Activated CD4-positive, alpha-beta T cell treated with anti-CD3 and anti-CD28 coated beads for 24 hours (primary cell): Measurements from ENCODE around the gene CNN3.

Experiments
- DNase-seq, 2 donors: peaks; one replicate each; pipeline ENCODE4 v3.0.0-alpha.2; 2020; ENCODE audit warnings: low read depth in 2 of 2

CNN3 gene

GRCh38 chr1:94926915-94927404 is at the start of gene CNN3:
Gene CNN3 (minus strand): TSS chr1:94927110. CDS start chr1:94926894, 216 bp downstream.
- peak; percentile 35 to 51 for DNase-seq

GRCh38 chr1:94974824-94975223 is 47.9 kb upstream of the CNN3 start:
- no peak for DNase-seq

- DNase-seq: no peak
These were observed 47.3 kb upstream of the CNN3 start for GRCh38 chr1:94974241-94974640.

- DNase-seq: no peak
These were observed 46.5 kb upstream of the CNN3 start for GRCh38 chr1:94973309-94973922.

DNA sequence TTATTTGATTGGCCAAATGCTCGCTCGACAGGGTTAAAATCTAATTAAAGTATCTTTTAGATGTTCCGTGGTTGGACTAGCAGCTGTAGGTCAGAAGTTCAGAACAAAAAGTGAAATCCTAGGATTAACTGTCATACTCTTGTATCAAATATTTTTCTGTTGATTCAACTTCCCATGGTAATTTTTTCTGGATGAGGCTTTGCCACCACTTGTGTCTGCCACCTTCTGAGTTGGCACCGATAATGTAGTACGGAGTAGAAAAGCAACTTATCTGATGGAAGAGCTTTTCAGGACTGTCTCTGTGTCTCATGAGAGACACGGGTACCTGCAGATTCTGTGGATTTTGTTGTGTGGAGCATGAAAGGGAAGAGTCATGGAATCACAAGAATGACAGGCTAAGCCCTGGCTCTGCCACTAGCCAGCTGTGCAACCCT is 44.6 kb upstream of the CNN3 start:
- DNase-seq: no peak

DNA sequence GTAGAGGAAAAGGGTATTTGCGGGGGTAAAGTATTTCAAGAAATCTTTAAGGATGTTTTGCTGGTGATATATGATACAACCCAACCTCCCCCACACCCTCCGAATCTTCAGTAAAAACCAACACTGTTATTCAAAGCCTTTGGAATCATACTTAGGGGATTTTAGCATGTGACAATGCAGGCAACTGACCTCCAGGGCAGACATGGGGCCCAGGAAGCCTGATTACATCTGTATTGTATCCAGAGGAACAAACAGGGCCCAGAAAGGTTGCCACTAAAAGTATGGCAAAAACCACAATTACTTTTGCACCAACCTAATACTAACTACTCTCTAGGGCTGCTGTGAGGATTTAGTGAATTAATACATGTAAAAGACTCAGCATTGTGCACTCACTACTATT is 43.9 kb upstream of the CNN3 start:
- DNase-seq: no peak

- no peak for DNase-seq
These were observed 42.2 kb upstream of the CNN3 start for GRCh38 chr1:94969137-94969536.

DNA sequence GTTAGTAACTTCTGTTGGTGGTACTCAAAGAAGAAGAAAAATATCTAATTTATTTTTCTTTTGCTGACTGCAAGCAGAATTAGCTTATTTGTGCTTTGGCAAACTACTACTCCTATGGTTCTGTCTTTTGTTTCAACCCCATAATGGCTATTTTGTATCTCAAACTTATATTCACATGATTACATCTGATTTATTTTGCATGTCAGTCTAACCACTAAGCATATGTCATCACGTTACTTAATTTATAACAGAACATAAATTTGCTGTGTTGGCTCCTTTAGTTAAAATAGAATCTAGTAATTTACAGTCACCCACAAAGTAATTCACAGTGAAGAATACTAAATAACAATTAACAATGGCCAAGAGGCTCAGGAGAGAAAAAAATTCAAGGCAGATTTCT is 39.1 kb upstream of the CNN3 start:
- DNase-seq: no peak

GRCh38 chr1:94963864-94964263 is 37.0 kb upstream of the CNN3 start:
- no peak for DNase-seq

GRCh38 chr1:94962409-94963265 is 35.7 kb upstream of the CNN3 start:
- DNase-seq: no peak

DNA sequence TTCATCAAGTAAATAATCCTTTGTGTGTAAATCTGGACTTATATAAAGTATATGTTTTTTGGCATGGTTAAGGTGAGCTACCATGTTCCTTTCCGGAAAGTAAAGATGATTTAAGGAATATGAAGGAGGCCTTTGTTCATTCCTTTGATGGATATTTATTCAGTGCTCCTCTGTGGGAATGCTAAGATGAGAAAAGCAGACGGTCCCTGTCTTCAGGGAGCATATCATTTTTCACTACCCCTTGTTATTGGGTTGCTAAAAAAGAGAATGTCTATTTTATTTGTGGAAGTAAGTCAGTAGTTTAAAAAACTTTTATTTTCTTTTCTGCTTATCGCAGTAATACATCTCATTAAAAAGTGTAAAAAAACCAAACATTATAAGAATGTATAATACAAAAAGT is 35.1 kb upstream of the CNN3 start:
- no peak for DNase-seq

DNA sequence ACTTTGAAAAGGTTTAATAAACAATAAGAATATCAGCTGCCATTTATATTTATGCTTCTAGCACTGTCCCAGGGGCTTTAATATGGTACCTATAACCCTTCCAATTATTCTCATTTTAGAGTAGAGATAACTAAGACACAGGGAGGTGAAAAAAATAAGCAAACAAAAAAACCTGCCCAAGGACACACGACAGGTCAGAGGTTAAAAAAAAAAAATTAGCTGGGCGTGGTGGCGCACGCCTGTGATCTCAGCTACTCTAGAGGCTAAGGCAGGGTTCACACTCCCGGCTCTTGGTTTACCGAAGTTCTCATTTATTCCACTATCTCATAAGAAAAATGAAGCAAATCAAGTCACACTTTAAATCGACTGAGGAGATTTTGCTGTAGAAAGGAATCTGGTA is 34.7 kb upstream of the CNN3 start:
- no peak for DNase-seq

- DNase-seq: no peak
These were observed 31.2 kb upstream of the CNN3 start for GRCh38 chr1:94958081-94958480.

DNA sequence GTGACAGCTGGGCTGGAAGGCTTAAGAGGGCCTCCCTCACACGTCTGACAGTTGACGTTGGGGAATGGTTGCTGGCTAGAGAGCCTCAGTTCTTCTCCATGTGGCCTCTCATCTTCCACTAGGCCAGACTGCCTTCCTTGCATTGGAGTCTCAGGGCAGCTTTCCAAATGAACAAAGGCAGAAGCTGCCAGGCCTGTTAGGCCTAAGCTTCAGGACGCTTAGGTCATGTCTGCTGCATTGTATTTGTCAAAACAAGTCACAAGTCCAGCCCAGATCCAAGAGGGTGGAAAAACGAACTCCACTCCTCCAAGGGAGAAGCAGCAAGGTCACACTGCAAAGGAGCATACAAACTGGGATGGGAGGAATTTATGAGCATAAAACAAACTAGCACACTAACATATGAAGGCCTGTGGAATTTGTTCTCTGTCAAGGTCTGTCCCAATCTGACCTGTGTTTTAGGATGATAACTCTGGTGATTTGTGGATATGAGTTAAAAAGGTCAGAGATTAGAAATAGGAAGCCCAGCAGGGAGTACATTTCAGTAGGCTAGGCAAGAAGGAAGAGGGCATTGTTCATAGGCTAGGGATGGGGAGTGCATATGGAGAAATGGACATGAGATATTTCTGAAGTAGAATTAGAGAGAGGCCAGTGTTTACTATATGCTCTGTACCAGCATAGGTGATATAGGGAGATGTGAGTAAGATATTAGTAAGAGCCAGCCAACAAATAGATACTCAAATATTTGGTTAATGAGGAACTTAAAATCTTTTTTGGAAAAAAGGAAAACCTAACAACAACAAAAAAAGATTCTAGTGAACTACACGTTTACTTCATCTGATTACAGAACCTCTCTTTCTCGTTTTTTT is 29.1 kb upstream of the CNN3 start:
- no peak for DNase-seq

GRCh38 chr1:94954263-94955220 is 27.6 kb upstream of the CNN3 start:
- DNase-seq: no peak

- no peak for DNase-seq
These were observed 26.8 kb upstream of the CNN3 start for GRCh38 chr1:94953746-94954145.

- DNase-seq: no peak
These were observed 26.2 kb upstream of the CNN3 start for GRCh38 chr1:94953107-94953506.

- no peak for DNase-seq
These were observed 25.6 kb upstream of the CNN3 start for GRCh38 chr1:94952539-94952938.

DNA sequence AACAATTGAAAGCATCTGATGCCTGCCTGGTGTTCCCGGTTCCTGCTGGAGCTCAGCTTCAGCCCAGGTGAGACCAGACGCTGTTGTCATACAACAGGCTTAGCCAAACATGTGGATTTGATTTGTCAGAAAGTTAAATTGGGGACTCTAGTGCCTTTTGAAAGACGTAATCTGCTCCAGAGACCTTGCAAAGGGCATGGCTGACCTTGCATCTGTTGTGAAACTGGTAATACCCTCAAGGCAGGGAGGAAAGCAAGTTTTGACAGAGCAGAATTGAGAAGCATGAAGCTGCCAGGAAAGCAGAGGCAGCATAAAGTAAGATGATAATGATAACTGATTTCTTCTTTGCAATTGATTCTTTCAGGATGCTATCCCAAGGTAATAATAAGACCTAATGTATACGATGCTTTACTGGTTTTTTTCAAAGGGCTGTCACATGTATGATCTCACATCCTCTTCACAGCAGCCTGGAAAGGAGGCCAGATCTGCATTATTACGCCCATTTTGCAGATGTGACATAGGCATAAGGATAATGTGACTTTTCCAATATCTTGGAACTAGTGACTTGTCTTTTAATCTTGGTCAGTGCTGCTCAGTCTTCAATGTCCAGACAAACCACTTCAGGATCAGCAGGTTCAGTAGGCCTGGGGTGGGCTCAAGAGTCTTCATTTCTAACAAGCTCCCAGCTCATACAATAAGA is 24.7 kb upstream of the CNN3 start:
- no peak for DNase-seq

GRCh38 chr1:94951046-94951445 is 24.1 kb upstream of the CNN3 start:
- DNase-seq: no peak
